ENCODE data around the gene BTG4.

The BTG4 gene

DNA sequence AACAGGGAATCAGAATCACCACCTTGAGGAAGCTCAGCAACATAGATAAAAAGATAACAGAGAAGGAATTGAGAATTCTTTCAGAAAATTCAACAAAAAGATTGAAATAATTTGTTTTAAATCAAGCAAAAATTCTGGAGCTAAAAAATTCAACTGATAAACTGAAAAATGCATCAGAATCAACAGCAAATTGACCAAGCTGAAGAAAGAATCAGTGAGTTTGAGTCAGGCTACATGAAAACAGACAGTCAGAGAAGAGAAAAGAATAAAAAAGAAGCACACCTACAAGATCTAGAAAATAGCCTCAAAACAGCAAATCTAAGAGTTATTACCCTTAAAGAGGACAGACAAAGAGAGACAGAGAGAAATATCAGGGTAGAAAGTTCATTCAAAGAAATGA is 28.8 kb downstream of the BTG4 start:
- no peak for DNase-seq (ENCODE audit: extremely low read depth, low read depth)
- TF ChIP-seq, protein P1, sequence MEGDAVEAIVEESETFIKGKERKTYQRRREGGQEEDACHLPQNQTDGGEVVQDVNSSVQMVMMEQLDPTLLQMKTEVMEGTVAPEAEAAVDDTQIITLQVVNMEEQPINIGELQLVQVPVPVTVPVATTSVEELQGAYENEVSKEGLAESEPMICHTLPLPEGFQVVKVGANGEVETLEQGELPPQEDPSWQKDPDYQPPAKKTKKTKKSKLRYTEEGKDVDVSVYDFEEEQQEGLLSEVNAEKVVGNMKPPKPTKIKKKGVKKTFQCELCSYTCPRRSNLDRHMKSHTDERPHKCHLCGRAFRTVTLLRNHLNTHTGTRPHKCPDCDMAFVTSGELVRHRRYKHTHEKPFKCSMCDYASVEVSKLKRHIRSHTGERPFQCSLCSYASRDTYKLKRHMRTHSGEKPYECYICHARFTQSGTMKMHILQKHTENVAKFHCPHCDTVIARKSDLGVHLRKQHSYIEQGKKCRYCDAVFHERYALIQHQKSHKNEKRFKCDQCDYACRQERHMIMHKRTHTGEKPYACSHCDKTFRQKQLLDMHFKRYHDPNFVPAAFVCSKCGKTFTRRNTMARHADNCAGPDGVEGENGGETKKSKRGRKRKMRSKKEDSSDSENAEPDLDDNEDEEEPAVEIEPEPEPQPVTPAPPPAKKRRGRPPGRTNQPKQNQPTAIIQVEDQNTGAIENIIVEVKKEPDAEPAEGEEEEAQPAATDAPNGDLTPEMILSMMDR (IDR thresholded peaks at IDR 0.05; ENCODE audit: low read depth, low read length, missing control alignments): no peak
- H3K4me3 ChIP-seq (replicated peaks; ENCODE audit: low read depth, low read length): no peak overlapping the region

DNA sequence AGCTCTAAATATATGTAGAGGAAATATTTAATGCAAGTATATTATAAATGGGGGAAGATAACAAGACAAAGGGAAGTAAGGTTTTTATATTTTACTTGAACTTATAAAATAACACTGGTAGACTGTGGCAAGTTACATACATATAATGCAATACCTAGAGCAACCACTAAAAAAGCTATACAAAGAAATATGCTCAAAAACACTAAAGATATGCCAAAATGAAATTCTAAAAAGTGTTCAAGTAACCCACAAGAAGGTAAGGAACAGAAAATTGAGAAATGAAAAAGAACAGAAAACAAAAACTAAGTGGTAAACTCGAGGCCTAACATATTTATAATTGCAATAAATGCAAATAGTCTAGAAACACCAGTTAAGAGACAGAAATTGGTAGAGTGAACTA is 32.5 kb downstream of the BTG4 start:
- TF ChIP-seq, protein P1 (IDR thresholded peaks at IDR 0.05; ENCODE audit: low read depth, low read length, missing control alignments): no peak
- no peak overlapping the region for H3K4me3 ChIP-seq (replicated peaks; ENCODE audit: low read depth, low read length)
- no peak for DNase-seq (ENCODE audit: extremely low read depth, low read depth)

DNA sequence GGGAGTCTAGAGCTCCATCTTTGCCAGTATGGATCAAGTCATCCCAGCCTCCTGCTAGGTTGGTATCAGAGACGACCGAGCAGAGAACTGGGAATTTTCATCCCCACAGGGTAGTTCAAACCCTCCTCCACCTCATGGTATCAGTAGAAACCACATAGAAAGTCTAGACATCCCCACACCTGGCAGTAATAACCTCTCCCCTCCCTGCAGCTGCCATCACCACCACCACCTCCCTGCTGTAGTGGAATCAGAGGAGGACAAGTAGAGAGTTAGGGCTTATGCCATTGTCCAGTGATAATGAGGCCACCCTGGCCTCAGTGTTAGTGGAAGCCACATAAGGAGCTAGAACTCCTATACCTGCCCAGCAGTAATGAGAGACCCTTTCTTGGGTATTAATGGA is 34.3 kb downstream of the BTG4 start:
- no peak overlapping the region for H3K4me3 ChIP-seq (replicated peaks; ENCODE audit: low read depth, low read length)
- TF ChIP-seq, protein P1 (IDR thresholded peaks at IDR 0.05; ENCODE audit: low read depth, low read length, missing control alignments): no peak
- DNase-seq (ENCODE audit: extremely low read depth, low read depth): no peak

GRCh38 chr11:111476956-111477355 is 35.2 kb downstream of the BTG4 start:
- H3K4me3 ChIP-seq (replicated peaks; ENCODE audit: low read depth, low read length): no peak overlapping the region
- DNase-seq (ENCODE audit: extremely low read depth, low read depth): no peak
- TF ChIP-seq, protein P1 (IDR thresholded peaks at IDR 0.05; ENCODE audit: low read depth, low read length, missing control alignments): no peak

GRCh38 chr11:111476366-111476765 is 35.8 kb downstream of the BTG4 start:
- TF ChIP-seq, protein P1 (IDR thresholded peaks at IDR 0.05; ENCODE audit: low read depth, low read length, missing control alignments): no peak
- H3K4me3 ChIP-seq (replicated peaks; ENCODE audit: low read depth, low read length): no peak overlapping the region
- DNase-seq (ENCODE audit: extremely low read depth, low read depth): no peak

GRCh38 chr11:111474432-111474831 is 37.8 kb downstream of the BTG4 start:
- DNase-seq (ENCODE audit: extremely low read depth, low read depth): no peak
- TF ChIP-seq, protein P1 (IDR thresholded peaks at IDR 0.05; ENCODE audit: low read depth, low read length, missing control alignments): no peak

DNA sequence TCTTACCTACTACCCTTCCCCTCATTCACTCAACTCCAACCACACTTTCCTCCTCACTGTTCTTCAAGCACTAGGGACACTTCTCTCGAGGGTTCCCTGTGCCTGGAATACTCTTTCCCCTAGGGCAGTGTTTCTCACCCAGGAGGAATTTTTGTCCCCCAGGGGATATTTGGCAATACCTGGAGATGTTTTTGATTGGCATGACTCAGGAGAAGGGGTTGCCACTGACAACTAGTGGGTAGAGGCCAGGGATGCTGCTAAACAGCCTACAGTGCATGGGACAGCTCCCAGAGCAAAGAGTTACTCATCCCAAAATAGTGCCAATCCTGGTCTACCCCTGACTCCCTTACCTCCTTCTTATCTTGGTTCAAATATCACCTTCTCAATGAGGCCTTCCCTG is 40.0 kb downstream of the BTG4 start:
- TF ChIP-seq, protein P1 (IDR thresholded peaks at IDR 0.05; ENCODE audit: low read depth, low read length, missing control alignments): no peak
- DNase-seq (ENCODE audit: extremely low read depth, low read depth): no peak
- H3K4me3 ChIP-seq (replicated peaks; ENCODE audit: low read depth, low read length): no peak overlapping the region

More at GRCh38 chr11:111474432-111474831, 37.8 kb downstream of the BTG4 start:
- no peak overlapping the region for H3K4me3 ChIP-seq (replicated peaks; ENCODE audit: low read depth, low read length)

All from HFF-Myc (cell line).